Stimulated activated CD4-positive, alpha-beta T cell treated with anti-CD3 and anti-CD28 coated beads, Interleukin-4, amount 100 ng/mL, for 48 hours (primary cell): ENCODE results near the gene SPTBN2.

Source experiments
- DNase-seq, 2 donors: peaks; one replicate each; pipeline ENCODE4 v3.0.0-alpha.2; 2020; ENCODE audit warnings: low read depth in 2 of 2

The SPTBN2 gene

DNA sequence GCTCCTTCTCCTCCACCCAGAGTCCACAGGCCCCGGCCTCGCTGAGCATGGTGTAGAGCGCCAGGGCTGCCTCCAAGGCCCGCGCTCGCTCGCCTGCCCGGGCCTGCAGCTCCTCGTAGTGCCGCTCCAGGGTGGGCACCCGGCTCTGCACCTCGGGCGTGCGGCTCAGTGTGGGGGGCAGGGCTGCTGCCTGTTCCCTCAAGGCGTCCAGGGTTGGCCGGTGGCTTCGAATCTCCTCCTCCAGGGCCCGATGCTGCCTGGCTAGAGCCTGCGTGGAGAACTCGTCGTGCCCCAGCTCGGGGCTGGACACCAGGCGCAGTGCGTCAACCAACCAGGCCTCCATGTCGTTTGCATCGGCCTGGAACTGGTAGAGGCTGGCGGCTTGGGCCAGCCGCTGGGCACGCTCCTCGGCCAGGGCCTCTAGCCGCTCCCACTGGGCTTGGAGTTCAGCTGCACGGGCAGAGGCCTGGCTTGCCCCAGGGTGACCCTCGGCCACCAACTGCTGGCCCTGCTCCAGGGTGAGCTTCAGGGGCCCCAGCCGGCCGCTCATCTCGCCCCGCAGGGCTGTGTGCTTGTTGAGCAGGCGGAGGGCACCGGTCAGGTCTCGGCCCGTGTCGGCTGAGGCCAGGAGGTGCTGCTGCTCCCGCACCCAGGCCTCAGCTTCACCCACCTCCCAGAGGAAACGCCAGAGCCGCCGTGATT, 24.2 kb downstream of the SPTBN2 start:
- no peak for DNase-seq

DNA sequence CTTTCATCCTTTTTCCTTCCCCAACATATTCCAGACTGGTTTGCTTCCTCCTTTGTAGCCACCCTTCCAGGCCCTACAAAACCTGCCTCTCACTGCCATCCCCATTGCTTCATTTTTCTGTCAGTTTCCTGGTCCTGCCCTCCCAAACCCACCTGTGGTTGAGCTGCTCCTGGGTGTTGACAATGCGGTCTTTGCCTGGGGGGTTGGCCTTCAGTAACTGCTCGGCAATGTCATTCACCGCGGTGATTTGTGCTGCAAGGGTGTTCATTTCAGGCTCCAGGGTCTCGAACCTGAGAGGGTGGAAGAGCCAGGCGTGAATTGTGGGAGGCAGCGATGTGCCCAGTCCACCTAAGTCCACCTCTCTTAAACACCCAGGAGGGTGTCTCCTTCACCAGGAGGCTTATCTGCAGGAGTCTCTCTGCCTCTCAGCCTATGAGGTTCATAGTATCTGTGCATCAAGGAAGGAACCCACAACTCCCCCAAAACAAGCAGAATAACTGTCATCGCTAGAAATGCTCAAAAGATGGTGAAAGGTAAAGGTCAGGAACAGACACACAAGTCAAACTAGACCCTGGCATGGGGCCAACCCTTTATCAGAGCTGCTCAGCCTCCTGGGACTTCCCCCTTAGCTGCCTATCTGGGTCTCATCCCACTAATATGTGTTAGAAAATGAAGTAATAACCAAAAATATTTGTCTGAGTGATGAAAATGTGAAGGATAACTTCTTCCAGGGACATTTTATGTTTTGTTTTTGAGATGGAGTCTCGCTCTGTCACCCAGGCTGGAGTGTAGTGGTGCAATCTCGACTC, 27.4 kb downstream of the SPTBN2 start:
- DNase-seq: no peak

DNA sequence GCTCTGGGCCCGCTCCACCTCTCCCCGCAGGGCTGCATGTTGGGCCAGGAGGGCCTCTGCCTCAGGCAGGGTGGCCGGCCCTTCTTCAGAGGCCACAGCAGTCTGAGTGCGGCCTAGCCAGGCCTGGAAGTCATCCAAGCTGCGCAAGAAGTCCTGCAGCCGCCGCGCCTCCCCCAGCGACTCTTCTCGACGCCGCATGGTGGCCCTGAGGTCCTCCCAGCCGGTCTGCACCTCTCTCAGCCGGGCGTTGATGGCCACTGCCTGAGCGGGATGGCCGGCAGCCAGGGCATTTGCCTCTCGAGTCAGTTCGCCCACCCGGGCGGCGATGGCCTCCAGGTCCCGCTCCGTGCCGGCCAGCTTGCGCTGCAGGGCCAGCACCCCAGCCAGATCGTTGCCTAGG, 28.3 kb downstream of the SPTBN2 start:
- no peak for DNase-seq

DNA sequence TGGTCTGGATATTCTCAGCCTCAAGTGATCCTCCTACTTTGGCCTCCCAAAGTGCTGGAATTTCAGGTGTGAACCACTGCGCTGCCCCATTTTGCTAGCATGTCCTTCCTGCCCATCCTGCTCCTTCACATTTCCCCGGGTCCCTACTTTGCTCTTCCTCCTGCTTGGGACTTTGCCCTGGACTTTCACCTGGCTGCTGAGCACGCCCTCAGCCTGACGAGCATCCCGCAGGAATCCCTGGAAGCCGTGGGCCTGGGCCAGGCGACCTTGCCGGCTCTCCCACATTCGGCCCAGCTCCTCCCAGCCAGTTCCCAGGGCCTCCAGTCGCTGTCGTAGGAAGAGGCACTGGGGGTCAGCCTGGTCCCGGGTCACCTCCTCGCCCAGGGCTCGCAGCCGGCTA, 28.7 kb downstream of the SPTBN2 start:
- no peak for DNase-seq

DNA sequence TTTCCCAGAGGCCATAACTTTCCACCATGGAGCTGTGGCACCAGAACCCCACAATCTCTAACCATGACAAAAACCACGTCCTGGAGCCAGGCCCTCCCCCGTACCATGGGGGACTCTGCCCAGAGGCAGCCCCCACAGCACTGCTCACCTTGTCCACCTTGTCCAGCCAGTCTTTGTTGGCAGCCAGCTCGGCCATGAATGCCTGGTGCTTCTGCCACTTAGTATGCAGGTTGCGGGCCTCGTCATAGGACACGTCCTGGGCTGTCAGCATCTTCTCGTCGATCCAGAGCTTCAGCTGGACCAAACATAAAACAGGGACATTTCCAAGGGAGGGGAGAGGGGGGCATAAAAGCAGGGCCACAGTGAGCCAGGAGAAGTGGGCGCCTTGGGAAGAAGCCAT, 30.5 kb downstream of the SPTBN2 start:
- no peak for DNase-seq

DNA sequence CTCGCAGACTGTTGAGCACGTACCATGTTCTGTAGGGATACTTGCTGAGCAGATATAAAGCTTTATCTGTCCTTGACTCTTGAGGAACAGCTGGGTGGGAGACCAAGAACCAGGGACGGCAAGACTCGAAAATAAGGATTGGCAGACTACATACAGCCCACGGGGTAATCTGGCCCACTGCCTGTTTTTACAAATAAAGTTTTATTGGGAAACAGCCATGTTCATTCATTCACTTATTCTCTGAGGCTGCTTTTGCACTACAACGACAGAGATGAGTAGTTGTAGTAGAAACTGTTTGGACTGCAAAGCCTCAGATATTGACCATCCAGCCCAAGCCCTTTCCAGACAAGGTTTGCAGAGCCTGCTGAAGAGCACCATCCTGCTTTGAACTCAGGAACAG, 31.0 kb downstream of the SPTBN2 start:
- DNase-seq: no peak

DNA sequence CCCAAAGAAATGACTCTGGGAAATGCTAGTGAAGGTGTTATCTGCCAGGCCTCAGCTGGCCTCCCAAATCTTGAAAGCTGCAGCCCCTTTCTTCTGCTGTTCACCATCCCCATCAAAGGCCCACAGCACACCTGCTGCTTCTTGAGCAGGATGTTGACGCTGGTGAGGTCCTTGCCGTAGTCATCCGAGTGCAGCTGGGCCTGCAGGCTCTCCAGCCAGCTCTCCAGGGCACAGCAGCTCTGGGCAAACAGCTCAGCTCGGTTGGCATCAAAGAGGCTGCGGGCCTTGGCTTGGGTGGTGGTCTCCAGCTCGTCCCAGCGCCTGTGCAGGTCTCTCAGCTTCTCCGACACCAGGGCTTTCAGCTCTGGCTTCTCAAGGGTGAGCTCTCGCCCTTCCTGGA, 32.9 kb downstream of the SPTBN2 start:
- no peak for DNase-seq

DNA sequence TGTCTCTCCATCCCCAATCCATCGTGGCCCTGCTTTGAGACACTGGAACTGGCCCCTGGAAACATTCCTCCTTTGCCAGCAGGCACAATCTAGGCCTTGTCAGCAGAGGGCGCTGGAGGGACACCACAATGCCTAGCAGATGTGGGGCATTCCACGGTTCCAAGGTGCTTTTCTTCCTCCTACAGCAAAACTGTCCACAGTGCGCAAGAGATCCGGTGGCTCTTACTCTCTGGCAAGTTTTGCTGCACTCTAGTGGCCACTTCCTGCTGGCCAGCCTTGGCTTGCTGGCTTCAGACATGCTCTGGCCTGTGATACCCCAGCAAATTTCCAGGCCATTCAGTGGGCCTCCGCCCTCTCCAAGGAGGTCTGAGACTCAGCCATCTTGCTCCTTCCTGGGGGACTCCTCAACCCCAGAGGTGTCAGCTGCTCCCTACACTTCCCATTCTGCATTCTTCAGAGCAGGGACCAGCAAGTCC, 34.2 kb downstream of the SPTBN2 start:
- DNase-seq: peak; percentile 78 to 85

DNA sequence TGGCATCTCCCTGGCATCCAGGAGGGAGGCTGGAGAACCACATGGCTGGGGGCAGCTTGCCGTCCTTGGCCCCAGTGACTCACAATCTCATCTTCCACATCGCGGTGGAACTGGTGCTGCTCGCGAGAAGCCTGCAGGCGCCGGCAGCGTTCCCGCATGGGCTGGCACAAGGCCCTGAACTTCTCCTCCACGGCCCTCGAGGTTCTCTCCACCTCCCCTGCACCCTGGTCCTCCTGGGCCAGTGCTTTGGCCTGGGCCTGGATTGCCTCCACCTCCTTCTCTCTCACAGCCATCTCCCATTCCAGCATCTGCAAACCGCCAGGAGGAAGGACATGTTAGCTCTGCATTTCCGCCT, 35.0 kb downstream of the SPTBN2 start:
- DNase-seq: no peak

DNA sequence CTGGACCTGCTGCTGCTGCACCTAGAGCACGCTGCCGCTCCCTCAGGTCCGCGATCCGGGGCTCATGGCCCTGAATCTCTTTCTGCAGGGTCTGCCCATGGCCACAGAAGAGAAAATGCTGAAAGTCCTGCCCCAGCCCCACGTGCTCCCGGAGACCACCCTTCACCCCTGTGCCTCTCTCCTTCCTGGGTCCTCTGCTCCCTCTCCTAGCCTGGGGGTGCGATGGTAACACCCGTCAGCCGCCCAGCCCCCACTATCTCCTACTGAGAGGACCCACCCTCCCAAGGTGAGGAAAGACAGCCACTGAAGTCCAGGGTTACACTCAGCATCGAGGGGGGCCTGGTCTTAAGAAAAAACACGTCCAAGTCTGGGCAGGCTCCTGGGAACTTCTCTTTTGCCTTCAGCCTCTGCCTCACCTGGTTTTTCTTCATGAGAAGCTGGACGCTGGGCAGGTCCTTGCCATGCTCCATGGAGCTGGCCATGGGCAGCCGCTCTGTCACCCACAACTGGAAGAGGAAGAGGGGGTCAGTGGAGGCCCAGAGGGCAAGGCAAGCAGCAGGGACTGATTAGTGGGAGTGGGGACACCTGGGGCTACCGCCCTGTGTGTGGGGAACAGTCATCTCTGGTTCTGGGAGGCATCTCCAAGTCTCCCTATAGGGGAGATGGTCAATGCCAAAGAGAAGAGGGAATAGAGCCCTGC, 35.5 kb downstream of the SPTBN2 start:
- no peak for DNase-seq

DNA sequence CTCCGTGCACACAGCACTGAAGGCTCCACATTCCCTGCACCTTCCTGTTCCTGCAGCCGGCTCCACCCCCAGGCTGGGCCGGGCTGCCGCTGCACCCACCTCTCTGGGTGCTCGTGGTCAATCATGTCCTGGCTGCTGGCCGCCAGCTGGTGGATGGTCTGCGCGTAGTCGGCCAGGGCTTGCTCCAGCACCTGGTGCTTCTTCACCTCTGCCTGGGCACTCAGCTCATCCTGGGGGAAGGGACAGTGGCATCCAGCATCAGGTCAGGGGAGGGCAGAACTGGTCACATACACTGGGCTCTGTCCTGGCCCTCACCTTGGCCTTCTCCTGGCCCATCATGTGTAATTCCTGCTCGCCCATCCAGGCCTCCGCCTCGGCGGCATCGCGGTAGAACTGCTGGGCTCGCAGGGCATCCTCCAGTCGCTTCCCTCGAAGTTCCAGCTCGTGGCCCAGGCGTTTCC, 36.1 kb downstream of the SPTBN2 start:
- no peak for DNase-seq

DNA sequence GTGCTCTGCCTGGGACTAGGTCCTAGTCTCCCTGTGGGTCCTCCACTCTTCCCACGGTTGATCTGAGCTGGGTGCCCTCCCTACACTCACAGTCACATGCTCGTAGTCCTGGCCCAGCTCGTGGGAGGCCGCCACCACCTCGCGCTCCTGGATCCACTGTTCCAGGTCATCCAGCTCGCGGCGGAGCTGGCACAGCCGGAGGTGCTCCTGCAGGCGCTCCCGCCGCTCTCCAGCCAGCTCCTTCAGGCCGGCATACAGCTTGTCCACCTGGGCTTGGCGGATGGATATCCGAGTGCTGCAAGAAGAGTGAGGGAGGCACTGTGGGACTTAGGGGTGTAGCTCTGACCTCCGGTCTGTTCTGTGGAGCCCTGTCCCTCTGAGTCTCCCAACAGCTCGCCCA, 36.6 kb downstream of the SPTBN2 start:
- DNase-seq: no peak

DNA sequence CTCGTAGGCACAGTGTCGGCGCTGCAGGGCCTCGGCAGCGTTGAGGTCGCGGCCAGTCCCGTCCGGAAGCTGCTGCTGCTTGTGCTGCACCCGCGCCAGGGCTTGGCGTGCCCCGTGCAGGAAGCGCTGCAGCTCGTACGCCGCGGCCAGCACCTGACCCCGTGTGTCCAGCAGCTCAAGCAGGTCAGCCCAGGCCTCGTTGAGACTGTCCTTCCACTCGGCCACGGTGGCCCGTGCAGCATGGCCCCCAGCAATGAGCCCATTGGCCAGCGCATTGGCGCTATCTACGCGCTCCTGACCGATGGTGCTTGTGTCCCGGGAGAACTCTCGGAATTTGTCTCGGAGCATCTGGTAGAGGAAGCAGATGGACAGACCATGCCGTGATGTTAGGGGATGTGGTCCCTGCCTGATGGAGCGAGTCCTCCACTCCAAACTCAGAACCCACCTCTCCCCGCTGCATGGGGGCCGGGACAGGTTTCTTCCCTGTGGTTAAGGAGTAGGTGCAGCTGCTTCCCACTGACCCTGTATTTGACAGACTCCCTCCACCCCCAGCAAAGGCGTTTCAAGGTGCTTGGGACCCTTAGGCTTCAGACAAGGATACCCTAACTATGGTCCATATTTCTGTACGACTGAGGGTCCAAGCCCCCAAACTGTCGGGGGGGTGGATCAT, 37.6 kb downstream of the SPTBN2 start:
- no peak for DNase-seq

DNA sequence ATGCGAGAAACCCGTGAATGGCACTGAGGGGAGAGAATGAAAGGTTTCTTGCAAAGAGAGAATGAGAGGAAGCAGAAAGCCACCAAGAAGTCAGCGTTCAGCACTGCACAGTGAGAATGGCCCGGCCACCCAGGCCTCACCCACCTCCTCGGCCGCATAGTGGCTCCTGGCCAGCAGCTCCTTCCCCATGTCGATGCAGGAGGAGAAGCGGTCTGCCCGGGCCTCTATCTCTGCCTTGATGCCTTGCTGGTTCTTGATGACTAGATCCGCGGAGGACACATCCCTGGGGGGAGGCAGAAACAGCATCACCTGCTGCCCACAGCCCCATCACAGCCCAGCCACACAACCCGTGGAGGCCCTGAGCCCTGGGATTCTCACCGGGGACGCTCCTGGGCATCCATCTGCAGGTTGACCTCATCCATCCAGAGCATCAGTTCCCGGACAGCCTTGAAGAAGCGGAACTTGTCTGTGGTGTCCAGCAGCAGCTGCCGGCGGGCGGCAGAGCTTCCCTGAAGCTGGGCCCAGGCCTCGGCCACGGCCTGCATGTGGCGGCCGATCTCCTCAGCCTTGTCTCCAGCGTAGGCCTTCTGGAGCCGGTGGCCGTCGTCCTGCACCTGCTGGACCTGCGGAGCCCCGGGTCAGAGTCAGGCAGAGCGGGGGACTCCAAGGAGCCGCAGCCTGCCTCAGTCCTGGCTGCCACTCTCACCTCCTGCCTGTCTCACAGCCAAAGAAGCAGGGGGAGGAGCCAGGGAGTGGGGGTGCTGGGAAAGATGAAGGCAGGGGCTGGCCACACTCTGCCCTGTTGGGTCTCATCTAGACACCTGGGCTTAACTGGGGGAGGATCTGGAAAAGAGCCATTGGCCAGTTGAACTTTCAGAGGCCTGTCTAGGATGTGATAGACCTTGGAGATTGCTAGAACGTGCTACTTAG, 39.1 kb downstream of the SPTBN2 start:
- no peak for DNase-seq

DNA sequence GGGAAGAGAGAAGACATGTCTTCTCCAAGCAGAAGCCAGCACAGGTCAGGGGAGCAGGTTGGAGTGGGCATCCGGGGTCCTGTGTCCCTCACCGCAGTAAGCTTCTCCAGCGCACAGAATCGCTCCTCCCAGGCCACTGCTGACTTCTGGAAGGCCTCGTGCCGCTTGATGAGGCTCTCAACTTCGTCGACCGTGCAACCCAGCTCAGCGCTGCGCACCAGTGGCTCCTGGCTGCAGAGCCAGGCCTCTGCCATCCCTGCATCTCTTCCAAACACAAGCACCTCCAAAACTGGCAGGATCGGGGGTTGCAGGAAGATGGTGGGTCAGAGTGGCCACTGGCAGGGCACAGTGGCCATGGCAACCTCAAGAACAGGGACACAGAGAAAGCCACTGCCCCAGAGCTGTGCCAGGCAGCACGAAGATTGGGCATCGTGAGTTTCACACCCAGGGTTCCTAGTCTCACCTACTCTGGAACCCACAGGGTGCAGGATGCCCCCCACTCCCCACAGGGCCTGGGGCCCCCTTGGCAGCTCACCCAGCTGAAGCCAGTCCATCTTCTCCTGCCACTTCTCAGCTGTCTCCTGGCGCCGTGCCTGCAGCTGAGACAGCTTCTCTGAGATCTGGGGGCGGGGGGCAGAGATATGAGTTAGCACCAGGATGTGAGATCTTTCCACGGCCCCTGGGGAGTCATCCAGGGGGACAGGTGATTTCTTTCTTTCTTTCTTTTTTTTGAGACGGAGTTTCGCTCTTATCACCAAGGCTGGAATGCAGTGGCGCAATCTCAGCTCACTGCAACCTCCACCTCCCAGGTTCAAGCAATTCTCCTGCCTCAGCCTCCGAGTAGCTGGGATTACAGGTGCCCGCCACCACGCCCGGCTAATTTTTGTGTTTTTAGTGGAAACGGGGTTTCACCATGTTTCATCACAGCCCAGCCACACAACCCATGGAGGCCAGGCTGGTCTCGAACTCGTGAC, 40.2 kb downstream of the SPTBN2 start:
- DNase-seq: no peak

DNA sequence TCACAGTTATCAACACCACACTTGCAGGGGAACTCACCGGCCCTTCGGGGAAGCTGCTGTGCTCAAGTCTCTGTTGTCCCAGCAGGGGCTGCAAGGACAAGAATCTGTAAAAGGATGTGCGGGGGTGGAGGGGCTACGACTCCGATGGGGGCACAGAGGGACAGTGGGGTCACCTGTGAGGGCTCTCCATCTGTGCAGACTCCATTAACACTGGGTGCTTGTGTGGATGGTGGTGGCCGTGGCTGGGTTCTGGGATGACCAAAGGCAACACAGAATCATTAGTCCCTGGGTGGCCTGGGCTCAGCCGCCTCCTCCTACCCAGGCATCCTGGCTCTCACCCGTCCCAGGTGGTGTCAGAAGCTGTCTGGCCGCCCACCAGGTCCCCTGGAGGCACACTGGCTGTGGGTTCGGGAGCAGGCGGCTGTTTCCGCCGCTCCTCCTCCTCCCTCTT, 41.2 kb downstream of the SPTBN2 start:
- no peak for DNase-seq

DNA sequence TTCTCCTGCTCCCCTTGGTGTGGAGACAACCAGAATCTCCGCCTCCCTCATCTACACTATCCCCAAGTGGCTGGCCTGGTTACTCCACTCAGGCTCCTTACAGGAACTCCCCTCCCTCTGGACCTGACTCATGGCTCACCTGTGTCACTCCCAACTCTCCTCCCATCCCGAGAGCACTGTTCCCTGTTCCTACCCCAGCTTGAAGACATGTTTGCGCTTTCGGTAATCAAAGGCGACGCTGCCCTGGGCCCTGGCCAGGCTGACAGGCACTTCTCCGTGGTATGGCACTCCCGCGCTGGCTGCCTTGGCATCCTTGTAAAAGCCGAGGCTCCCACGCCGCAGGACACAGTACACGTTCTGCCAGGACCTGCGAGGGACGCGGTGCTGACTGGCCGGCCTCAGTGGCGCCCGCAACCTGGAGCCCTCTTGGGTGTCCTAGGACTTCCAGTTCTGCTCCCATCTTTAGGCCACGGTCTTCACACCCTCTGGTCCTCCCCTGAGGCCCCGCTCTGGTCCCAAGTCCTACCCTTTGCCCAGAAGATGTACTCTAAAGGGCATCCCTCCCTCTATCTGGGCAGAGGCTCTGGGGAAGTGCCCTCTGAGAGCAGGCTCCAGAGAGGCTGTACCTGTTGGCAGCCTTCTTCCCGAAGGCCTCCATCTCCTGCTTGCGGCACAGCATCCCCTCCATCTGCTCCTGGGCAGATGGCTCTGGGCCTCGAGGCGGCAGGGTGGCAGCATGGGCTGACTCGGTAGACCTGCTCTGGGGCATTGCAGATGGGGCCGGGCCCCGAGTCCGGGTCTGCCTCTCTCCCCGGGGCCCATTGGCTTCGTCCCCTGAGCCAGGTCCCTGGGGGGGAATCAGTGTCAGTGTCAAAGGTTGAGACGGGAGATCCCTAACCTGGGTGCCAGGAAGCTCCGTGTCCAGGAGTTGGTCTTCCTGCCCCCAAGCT, 41.9 kb downstream of the SPTBN2 start:
- no peak for DNase-seq

DNA sequence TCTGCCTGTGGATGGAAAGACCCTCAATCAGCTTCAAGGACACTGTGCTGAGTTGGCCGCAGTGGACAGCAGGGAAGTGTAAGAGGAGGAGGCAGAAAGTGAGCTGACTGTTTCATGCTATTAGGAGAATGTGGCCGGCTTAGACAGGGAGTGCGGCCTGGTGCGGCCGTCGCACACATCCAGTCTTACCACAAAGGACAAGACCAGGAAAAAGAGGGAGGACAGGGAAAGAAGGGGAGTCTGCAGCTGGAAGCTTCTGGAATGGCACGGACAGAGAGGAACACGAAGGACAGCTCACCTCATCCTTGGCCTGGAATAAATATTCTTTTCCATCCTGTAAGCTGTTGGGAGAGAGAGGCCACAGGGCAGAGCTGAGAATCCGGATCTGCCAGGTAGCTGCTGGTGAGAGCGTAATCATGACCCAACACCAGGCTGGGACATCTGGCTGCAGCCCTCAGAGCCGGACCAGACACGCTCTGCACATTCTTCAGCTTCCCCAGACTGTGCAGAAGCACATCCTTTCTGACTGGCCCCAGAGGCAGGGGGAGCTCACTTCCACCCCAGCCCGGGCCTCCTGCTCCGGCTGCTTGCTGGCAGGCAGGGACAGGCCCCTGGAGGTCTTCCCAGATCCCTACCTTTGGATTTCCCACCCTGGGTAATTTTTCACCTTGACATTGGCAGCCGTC, 42.8 kb downstream of the SPTBN2 start:
- no peak for DNase-seq
